ENCODE data around the gene P4HB.

The P4HB gene

GRCh38 chr17:81859906-81860755, at the start of gene P4HB:
Gene P4HB (minus strand): TSS chr17:81860535. CDS start chr17:81860471, 64 bp downstream.
- no peak for DNase-seq

- DNase-seq: no peak
Observed at GRCh38 chr17:81909231-81909630, 48.9 kb upstream of the P4HB start.

GRCh38 chr17:81908793-81909192, 48.5 kb upstream of the P4HB start:
- DNase-seq: no peak

DNA sequence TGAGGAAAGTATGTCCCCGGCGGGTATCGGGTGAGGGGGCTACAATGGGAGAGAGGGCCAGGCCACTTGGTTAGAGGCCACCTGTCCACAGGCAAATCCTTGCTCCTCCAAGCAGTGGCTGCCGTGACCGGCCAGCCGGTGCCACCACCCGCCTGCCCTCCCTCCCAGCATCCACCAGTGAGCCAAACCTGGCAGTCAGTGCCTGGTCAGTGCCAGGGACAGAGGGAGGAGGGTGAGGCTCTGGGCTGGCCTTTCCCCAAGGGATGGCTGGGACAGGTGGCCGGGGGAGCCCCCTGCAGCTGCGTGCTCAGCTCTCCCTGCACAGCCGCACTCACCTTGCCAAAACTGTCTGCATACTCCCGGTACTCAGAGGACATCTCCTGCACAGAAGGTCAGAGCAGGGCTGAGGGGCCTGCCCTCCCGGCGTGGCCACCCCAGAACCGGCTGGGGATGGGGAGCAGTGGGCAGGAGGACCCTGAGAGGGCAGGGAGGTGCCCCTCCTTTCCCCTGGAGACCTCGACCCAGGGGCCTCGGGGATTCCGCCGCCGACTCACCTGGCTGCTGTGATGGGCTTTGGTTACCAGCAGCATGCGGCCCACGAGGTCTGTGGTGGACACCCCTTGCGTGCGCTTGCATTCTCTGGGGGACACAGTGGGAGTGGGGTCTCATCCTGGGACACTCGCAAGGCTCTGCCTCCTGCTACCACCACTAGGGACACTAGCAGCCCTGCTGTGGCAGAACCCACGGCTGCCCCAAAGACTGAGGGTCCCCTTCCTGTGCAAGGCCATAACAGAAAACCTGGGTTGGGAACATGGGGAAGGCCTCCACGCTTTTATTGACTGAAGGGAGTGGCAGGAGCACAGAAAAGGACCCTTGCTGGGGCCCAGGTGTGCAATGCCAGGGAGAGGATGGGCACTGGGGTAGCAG, 47.1 kb upstream of the P4HB start:
- no peak for DNase-seq

GRCh38 chr17:81906476-81907218, 46.3 kb upstream of the P4HB start:
- no peak for DNase-seq

- DNase-seq: no peak
Observed at GRCh38 chr17:81905993-81906392, 45.7 kb upstream of the P4HB start.

DNA sequence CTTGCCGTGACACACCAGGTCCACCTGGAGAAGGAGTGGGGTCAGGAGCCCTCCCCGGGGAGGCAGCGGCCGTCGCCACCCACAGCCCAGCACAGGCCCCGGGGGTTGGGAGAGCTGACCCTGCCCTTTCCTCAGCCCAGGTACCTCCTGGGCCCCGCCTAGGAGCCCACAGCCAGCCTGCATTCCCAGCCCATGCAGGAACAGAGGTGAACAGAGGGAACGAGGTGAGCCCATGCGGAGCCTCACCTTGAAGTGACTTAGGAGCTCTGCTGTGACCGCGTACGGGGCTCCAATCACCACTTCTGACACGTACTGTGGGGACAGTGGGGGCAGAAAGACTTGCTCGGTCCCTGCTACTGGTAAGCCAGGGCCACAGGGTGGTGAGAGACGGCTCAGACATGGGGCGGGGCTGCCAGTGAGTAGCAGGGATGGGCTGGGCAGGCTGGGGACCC, 45.1 kb upstream of the P4HB start:
- no peak for DNase-seq

- DNase-seq: no peak
Observed at GRCh38 chr17:81904600-81905423, 44.5 kb upstream of the P4HB start.

DNA sequence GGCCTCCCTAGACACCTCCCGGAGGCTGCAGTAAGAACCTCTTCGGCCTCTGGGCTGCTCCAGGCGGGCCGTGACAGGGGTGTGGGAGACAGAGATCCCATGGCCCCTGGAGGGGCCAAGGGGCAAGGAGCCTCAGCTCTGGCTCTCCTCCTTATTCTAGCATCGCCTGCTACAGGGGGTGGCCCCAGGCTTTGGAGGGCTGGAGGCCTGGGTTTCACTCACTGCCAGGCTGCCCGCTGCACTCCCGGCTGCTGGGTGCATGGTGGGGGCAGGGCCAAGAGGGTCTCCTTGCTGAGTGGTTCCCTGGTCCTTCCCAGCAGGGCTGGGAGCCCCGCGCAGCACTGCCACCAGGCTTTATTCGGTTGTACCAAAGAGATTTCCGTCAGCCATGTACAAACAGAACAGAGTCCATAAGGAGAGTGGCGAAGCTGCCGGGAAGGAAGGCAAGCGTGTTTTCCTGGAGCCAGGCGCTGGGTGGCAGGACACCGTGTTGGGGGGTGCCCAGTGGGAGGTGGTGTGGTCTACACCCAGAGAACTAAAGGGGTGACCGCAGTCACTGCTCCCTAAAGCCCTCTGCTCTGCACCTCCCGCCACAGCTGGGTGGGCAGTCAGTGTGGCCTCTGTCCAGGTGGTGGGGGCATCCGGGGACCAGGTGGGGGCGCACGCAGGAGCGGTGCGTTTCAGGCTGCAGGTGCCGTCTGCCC, 43.7 kb upstream of the P4HB start:
- DNase-seq: no peak

- no peak for DNase-seq
Observed at GRCh38 chr17:81903415-81903831, 43.1 kb upstream of the P4HB start.

GRCh38 chr17:81902653-81903414, 42.5 kb upstream of the P4HB start:
- no peak for DNase-seq

- DNase-seq: peak; percentile 24
Observed at GRCh38 chr17:81902023-81902652, 41.8 kb upstream of the P4HB start, which contains the start of gene NPB. Gene NPB (plus strand): TSS chr17:81902238. CDS start chr17:81902278, 40 bp downstream.

DNA sequence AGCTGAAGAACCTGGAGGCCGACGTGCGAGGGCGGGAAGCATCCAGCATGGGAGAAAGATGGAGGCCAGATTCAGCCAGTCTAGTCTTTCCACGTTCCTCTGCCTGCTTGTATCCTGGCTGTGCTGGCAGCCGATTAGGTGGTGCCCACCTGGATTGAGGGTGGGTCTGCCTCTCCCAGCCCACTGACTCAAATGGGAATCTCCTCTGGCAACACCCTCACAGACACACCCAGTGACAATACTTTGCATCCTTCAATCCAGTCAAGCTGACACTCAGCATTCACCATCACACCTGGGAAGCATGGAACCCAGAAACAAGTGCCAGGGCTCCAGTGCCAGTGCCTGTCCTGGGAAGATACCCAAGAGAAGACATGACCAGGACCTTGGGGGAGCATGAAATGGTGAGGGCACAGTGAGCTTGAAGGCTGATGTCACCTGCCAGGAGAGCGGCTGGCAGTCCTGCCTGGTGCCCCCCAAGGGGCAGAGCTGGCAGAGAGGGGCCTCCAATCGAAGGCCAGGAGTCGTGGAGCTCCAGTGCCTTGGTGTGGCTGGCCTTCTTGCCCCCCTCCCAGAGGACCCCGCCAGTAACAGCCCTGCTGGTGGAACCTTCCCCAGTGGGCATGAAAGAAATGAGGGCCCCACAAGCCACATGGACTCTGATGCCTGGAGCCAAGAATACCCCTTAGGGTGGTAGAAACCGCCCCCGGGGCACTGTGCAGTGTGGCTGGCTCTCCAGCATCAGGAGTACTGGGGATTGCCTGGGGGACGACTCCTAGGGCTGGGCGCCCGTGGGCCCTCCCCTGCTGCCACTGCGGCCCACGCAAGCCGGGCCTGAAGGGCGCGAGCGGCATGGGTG, 41.1 kb upstream of the P4HB start:
- peak; percentile 28 for DNase-seq

DNA sequence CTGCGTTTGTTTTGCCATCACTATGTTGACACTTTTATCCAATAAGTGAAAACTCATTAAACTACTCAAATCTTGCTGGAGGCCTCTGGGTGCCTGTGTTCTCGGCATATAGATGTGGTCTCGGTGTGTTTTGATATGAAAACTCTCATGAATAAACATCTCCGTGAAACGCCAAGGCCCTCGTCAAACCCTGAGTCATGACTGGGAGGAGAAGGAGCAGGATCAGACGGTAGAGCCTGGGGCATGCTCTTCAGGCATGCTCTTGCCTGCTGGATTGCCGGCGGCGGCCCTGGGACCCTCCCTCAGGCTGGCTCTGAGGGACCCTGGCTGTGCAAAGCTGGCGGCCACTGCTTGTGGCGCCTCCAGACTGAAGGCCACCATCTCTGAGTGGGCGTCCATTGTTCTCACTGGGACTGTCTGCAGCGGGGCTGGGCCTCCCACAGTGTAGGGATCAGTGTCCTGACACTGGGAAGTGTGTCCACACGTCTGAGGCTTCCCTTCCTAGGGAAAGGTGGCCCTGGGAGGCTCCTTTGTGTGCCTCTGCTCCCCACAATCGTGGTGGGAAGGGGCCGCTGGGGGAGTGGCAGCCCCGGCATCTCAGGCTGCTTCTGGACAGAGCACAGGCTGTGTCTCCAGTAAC, 40.0 kb upstream of the P4HB start:
- no peak for DNase-seq

DNA sequence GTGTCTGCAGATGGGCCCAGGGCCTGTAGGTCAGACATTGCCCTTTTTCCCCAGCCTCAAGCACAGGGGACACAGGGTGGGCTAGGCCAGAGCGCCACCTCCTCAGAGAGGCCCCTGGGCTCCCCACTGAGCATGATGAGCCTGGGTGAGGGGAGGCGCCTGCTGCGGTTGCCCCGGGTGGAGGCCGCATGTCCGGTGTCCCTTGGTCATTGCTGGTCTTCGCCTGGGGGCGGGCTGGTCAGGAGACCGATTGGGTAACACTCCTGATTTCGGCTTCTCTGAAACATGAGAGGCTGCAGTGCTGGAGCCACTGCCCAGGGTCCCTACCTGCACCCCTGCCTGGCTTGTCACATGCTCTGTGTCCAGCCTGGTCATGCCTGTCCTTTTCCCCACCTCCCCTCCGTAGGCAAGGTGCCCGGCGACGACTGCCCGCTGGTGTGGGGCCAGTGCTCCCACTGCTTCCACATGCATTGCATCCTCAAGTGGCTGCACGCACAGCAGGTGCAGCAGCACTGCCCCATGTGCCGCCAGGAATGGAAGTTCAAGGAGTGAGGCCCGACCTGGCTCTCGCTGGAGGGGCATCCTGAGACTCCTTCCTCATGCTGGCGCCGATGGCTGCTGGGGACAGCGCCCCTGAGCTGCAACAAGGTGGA, 39.3 kb upstream of the P4HB start:
- DNase-seq: no peak

- DNase-seq: no peak
Observed at GRCh38 chr17:81898885-81899284, 38.5 kb upstream of the P4HB start.

GRCh38 chr17:81898029-81898866, 37.9 kb upstream of the P4HB start:
- no peak for DNase-seq
